ENCODE results near the gene ZSWIM3. TPM values are rescaled to one million over a fixed set of nuclear protein-coding genes. Genes with fewer than 3 reads are reported as not detected.

ZSWIM3 gene
- total and polyA plus RNA-seq, 2 of the 13 experiments (the other 11 are each of a cell fraction or from before 2014, with no cell fraction given) = 5.2 to 5.8 TPM

- TF ChIP-seq ARID4A (CRISPR knock-in tag; IDR thresholded peaks at IDR 0.05; ENCODE audit: borderline replicate concordance) (peak; percentile 41; the same call in 1 of the 2 replicates), ELF4 (CRISPR knock-in tag; IDR thresholded peaks at IDR 0.05; ENCODE audit: borderline replicate concordance) (no peak), ZNF704 (CRISPR knock-in tag; IDR thresholded peaks at IDR 0.05; ENCODE audit: borderline replicate concordance) (no peak), ZNF75D (CRISPR knock-in tag; IDR thresholded peaks at IDR 0.05; ENCODE audit: borderline replicate concordance) (0 out of 2 replicates have a peak, but pooled peaks have one; percentile 34), RFX1 (IDR thresholded peaks at IDR 0.05) (no peak), ZBTB14 (CRISPR knock-in tag; IDR thresholded peaks at IDR 0.05) (no peak; the same call in 1 of the 2 replicates), ZNF512 (CRISPR knock-in tag; IDR thresholded peaks at IDR 0.05) (no peak), ZFP37 (CRISPR knock-in tag; IDR thresholded peaks at IDR 0.05; ENCODE audit: borderline replicate concordance) (peak; percentile 85), ZNF766 (CRISPR knock-in tag; IDR thresholded peaks at IDR 0.05; ENCODE audit: borderline replicate concordance) (0 out of 2 replicates have a peak, but pooled peaks have one; percentile 26), ZFY (CRISPR knock-in tag; IDR thresholded peaks at IDR 0.05) (peak; percentile 40), ZNF292 (CRISPR knock-in tag; IDR thresholded peaks at IDR 0.05; ENCODE audit: borderline replicate concordance, low read depth) (peak; percentile 45; the same call in 1 of the 2 replicates)
- TF ChIP-seq, protein P1, sequence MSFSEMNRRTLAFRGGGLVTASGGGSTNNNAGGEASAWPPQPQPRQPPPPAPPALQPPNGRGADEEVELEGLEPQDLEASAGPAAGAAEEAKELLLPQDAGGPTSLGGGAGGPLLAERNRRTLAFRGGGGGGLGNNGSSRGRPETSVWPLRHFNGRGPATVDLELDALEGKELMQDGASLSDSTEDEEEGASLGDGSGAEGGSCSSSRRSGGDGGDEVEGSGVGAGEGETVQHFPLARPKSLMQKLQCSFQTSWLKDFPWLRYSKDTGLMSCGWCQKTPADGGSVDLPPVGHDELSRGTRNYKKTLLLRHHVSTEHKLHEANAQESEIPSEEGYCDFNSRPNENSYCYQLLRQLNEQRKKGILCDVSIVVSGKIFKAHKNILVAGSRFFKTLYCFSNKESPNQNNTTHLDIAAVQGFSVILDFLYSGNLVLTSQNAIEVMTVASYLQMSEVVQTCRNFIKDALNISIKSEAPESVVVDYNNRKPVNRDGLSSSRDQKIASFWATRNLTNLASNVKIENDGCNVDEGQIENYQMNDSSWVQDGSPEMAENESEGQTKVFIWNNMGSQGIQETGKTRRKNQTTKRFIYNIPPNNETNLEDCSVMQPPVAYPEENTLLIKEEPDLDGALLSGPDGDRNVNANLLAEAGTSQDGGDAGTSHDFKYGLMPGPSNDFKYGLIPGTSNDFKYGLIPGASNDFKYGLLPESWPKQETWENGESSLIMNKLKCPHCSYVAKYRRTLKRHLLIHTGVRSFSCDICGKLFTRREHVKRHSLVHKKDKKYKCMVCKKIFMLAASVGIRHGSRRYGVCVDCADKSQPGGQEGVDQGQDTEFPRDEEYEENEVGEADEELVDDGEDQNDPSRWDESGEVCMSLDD (CRISPR knock-in tag; IDR thresholded peaks at IDR 0.05; ENCODE audit: borderline replicate concordance) = 0 out of 2 replicates have a peak, but pooled peaks have one; percentile 26
- TF ChIP-seq, protein P2, sequence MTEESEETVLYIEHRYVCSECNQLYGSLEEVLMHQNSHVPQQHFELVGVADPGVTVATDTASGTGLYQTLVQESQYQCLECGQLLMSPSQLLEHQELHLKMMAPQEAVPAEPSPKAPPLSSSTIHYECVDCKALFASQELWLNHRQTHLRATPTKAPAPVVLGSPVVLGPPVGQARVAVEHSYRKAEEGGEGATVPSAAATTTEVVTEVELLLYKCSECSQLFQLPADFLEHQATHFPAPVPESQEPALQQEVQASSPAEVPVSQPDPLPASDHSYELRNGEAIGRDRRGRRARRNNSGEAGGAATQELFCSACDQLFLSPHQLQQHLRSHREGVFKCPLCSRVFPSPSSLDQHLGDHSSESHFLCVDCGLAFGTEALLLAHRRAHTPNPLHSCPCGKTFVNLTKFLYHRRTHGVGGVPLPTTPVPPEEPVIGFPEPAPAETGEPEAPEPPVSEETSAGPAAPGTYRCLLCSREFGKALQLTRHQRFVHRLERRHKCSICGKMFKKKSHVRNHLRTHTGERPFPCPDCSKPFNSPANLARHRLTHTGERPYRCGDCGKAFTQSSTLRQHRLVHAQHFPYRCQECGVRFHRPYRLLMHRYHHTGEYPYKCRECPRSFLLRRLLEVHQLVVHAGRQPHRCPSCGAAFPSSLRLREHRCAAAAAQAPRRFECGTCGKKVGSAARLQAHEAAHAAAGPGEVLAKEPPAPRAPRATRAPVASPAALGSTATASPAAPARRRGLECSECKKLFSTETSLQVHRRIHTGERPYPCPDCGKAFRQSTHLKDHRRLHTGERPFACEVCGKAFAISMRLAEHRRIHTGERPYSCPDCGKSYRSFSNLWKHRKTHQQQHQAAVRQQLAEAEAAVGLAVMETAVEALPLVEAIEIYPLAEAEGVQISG (CRISPR knock-in tag; IDR thresholded peaks at IDR 0.05) = 0 out of 2 replicates have a peak, but pooled peaks have one; percentile 13
Measured at GRCh38 chr20:45918182-45918737, 60.8 kb downstream of the ZSWIM3 start (continued).

Data from HepG2 (cell line).